Measurements from ENCODE around the gene CDKN1C.

The CDKN1C gene

GRCh38 chr11:2885678-2886081, at the start of gene CDKN1C:
CDKN1C (minus strand) TSS chr11:2885775; CDS start chr11:2885456, 319 bp downstream.
- DNase-seq: peak; percentile 78 to 80

GRCh38 chr11:2934611-2935239, 49.1 kb upstream of the CDKN1C start:
- no peak for DNase-seq

GRCh38 chr11:2934021-2934550, 48.5 kb upstream of the CDKN1C start:
- DNase-seq: no peak

- DNase-seq: peak; percentile 41 to 45
These were observed 47.9 kb upstream of the CDKN1C start for GRCh38 chr11:2933375-2934020.

GRCh38 chr11:2932850-2933251, 47.3 kb upstream of the CDKN1C start:
- DNase-seq: no peak

GRCh38 chr11:2931771-2932738, 46.5 kb upstream of the CDKN1C start:
- DNase-seq: no peak

- DNase-seq: no peak
These were observed 45.8 kb upstream of the CDKN1C start for GRCh38 chr11:2931420-2931746.

GRCh38 chr11:2930704-2931419, 45.3 kb upstream of the CDKN1C start:
- peak; percentile 46 for DNase-seq

GRCh38 chr11:2929950-2930703, 44.6 kb upstream of the CDKN1C start:
- peak; percentile 48 to 49 for DNase-seq

- DNase-seq: peak; percentile 48 to 63
These were observed 44.0 kb upstream of the CDKN1C start for GRCh38 chr11:2929531-2929949.

- peak; percentile 64 to 73 for DNase-seq
These were observed 43.3 kb upstream of the CDKN1C start, which contains the start of gene PHLDA2 for GRCh38 chr11:2928605-2929530. PHLDA2 (minus strand) TSS chr11:2929420; CDS start chr11:2929364, 56 bp downstream.

GRCh38 chr11:2927851-2928604, 42.5 kb upstream of the CDKN1C start:
- DNase-seq: no peak

GRCh38 chr11:2927121-2927800, 41.7 kb upstream of the CDKN1C start:
- DNase-seq: no peak

GRCh38 chr11:2926611-2927051, 41.1 kb upstream of the CDKN1C start:
- no peak for DNase-seq

GRCh38 chr11:2924821-2925675, 39.5 kb upstream of the CDKN1C start:
- DNase-seq: no peak

GRCh38 chr11:2924381-2924780, 38.8 kb upstream of the CDKN1C start:
- DNase-seq: no peak

- DNase-seq: no peak
These were observed 38.1 kb upstream of the CDKN1C start for GRCh38 chr11:2923446-2924375.

Data from stimulated activated CD4-positive, alpha-beta T cell treated with anti-CD3 and anti-CD28 coated beads, Interleukin-2, amount 100 ng/mL, for 24 hours (primary cell).